ENCODE data around the gene TBC1D3B.
"Not testable (repeated sequence)": the region's sequence is repeated elsewhere in the genome, so short reads cannot be mapped to it uniquely, and the experiment has no call there.

DNA sequence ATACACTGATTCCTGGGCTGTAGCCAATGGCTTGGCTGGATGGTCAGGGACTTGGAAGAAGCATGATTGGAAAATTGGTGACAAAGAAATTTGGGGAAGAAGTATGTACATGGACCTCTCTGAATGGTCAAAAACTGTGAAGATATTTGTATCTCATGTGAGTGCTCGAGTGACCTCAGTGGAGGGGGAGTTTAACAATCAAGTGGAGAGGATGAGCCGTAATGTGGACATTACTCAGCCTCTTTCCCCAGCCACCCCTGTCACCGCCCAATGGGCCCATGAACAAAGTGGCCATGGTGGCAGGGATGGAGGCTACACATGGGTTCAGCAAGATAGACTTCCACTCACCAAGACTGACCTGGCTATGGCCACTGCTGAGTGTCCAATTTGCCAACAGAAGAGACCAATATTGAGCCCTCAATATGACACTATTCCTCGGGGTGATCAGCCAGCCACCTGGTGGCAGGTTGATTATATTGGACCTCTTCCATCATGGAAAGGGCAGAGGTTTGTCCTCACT, 45.2 kb upstream of the TBC1D3B start:
- TF ChIP-seq, protein P1, sequence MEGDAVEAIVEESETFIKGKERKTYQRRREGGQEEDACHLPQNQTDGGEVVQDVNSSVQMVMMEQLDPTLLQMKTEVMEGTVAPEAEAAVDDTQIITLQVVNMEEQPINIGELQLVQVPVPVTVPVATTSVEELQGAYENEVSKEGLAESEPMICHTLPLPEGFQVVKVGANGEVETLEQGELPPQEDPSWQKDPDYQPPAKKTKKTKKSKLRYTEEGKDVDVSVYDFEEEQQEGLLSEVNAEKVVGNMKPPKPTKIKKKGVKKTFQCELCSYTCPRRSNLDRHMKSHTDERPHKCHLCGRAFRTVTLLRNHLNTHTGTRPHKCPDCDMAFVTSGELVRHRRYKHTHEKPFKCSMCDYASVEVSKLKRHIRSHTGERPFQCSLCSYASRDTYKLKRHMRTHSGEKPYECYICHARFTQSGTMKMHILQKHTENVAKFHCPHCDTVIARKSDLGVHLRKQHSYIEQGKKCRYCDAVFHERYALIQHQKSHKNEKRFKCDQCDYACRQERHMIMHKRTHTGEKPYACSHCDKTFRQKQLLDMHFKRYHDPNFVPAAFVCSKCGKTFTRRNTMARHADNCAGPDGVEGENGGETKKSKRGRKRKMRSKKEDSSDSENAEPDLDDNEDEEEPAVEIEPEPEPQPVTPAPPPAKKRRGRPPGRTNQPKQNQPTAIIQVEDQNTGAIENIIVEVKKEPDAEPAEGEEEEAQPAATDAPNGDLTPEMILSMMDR (IDR thresholded peaks at IDR 0.05), result not testable (repeated sequence)
- TF ChIP-seq, protein P2, sequence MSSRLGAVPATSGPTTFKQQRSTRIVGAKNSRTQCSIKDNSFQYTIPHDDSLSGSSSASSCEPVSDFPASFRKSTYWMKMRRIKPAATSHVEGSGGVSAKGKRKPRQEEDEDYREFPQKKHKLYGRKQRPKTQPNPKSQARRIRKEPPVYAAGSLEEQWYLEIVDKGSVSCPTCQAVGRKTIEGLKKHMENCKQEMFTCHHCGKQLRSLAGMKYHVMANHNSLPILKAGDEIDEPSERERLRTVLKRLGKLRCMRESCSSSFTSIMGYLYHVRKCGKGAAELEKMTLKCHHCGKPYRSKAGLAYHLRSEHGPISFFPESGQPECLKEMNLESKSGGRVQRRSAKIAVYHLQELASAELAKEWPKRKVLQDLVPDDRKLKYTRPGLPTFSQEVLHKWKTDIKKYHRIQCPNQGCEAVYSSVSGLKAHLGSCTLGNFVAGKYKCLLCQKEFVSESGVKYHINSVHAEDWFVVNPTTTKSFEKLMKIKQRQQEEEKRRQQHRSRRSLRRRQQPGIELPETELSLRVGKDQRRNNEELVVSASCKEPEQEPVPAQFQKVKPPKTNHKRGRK (CRISPR knock-in tag; IDR thresholded peaks at IDR 0.05; ENCODE audit: borderline replicate concordance), result not testable (repeated sequence)
- TF ChIP-seq, protein P3, sequence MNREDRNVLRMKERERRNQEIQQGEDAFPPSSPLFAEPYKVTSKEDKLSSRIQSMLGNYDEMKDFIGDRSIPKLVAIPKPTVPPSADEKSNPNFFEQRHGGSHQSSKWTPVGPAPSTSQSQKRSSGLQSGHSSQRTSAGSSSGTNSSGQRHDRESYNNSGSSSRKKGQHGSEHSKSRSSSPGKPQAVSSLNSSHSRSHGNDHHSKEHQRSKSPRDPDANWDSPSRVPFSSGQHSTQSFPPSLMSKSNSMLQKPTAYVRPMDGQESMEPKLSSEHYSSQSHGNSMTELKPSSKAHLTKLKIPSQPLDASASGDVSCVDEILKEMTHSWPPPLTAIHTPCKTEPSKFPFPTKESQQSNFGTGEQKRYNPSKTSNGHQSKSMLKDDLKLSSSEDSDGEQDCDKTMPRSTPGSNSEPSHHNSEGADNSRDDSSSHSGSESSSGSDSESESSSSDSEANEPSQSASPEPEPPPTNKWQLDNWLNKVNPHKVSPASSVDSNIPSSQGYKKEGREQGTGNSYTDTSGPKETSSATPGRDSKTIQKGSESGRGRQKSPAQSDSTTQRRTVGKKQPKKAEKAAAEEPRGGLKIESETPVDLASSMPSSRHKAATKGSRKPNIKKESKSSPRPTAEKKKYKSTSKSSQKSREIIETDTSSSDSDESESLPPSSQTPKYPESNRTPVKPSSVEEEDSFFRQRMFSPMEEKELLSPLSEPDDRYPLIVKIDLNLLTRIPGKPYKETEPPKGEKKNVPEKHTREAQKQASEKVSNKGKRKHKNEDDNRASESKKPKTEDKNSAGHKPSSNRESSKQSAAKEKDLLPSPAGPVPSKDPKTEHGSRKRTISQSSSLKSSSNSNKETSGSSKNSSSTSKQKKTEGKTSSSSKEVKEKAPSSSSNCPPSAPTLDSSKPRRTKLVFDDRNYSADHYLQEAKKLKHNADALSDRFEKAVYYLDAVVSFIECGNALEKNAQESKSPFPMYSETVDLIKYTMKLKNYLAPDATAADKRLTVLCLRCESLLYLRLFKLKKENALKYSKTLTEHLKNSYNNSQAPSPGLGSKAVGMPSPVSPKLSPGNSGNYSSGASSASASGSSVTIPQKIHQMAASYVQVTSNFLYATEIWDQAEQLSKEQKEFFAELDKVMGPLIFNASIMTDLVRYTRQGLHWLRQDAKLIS (CRISPR knock-in tag; IDR thresholded peaks at IDR 0.05; ENCODE audit: borderline replicate concordance), result not testable (repeated sequence)
- not testable (repeated sequence) for TF ChIP-seq CREM (CRISPR knock-in tag; IDR thresholded peaks at IDR 0.05)
- TF ChIP-seq, protein P4, sequence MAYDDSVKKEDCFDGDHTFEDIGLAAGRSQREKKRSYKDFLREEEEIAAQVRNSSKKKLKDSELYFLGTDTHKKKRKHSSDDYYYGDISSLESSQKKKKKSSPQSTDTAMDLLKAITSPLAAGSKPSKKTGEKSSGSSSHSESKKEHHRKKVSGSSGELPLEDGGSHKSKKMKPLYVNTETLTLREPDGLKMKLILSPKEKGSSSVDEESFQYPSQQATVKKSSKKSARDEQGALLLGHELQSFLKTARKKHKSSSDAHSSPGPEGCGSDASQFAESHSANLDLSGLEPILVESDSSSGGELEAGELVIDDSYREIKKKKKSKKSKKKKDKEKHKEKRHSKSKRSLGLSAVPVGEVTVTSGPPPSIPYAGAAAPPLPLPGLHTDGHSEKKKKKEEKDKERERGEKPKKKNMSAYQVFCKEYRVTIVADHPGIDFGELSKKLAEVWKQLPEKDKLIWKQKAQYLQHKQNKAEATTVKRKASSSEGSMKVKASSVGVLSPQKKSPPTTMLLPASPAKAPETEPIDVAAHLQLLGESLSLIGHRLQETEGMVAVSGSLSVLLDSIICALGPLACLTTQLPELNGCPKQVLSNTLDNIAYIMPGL (CRISPR knock-in tag; IDR thresholded peaks at IDR 0.05), result not testable (repeated sequence)

All from WTC11 (cell line).